Panc1 (cell line): ENCODE results near the gene ASIP. TPM values are rescaled to one million over a fixed set of nuclear protein-coding genes. Genes with fewer than 3 reads are reported as not detected.

Experiments
- ATAC-seq: fragments of 200-7000 bp; cut with Tn5 transposase; 2 replicates; pipeline ENCODE4 v1.9.1; 2020; ENCODE audit warnings: mild to moderate bottlenecking, moderate library complexity
- BruUV-seq: library from RNA; stranded (reverse); fragments of 400-500 nt; replicated peaks from 2 replicates; lab custom pipeline; 2021; lab: Mats Ljungman, UMichigan
- CTCF ChIA-PET: fragments of 300-600 bp; sonication (Branson Sonifier 250); formaldehyde crosslinking; loops from one replicate; lab custom pipeline; 2022; ENCODE audit warnings: antibody characterized with exemption; lab: Charles Lee
- POLR2A ChIA-PET: fragments of 300-600 bp; sonication (Branson Sonifier 250); formaldehyde crosslinking; loops from one replicate; lab custom pipeline; 2022; ENCODE audit warnings: antibody characterized with exemption; lab: Charles Lee
- DNase-seq: peaks from one replicate; pipeline ENCODE4 v3.0.0-alpha.2; 2010; ENCODE audit warnings: low read depth, low spot score
- H3K27ac ChIP-seq: 2 replicates; pipeline ENCODE4 v1.5.1; 2011; ENCODE audit warnings: mild to moderate bottlenecking, low read length, inconsistent platforms
- H3K27me3 ChIP-seq: fragments of 200-500 bp; sonication (Bioruptor generic); 2 replicates; pipeline ENCODE4 v1.6.0; 2014; ENCODE audit warnings: low read length, inconsistent platforms; ENCODE audit not compliant: control insufficient read depth, insufficient read depth
- H3K36me3 ChIP-seq: fragments of 200-500 bp; sonication (Bioruptor generic); 2 replicates; pipeline ENCODE4 v1.5.1; 2014; ENCODE audit warnings: inconsistent platforms, mild to moderate bottlenecking, low read length, moderate library complexity; ENCODE audit not compliant: control insufficient read depth, insufficient read depth
- H3K4me1 ChIP-seq: 2 replicates; pipeline ENCODE4 v1.5.1; 2011; ENCODE audit warnings: inconsistent platforms, mild to moderate bottlenecking, low read length, moderate library complexity; ENCODE audit not compliant: control insufficient read depth, insufficient read depth
- H3K4me3 ChIP-seq, 2 experiments: 2 replicates each; pipeline ENCODE4 v1.5.1; 2011 to 2012; ENCODE audit warnings: low read depth in 2 of 2, low read length in 2 of 2, mild to moderate bottlenecking in 2 of 2, inconsistent platforms in 1 of 2, moderate library complexity in 1 of 2
- H3K9me3 ChIP-seq: fragments of 200-500 bp; sonication (Bioruptor generic); 2 replicates; pipeline ENCODE4 v1.5.1; 2014; ENCODE audit warnings: low read depth, mild to moderate bottlenecking, inconsistent platforms, low read length, moderate library complexity; ENCODE audit not compliant: control insufficient read depth, insufficient read depth
- CTCF ChIP-seq: fragments of 450-650 bp; IDR thresholded peaks from 2 replicates; pipeline ENCODE4 v1.5.1; 2017; ENCODE audit warnings: mild to moderate bottlenecking
- POLR2AphosphoS5 ChIP-seq: IDR thresholded peaks from 2 replicates; pipeline ENCODE4 v1.6.1; 2012; ENCODE audit warnings: mild to moderate bottlenecking, low read depth, low read length, moderate library complexity
- REST ChIP-seq, 2 experiments: IDR thresholded peaks; 2 replicates each; pipeline ENCODE4 v1.6.1; 2011 to 2012; ENCODE audit warnings: low read depth in 2 of 2, control low read depth in 1 of 2, low read length in 1 of 2, mild to moderate bottlenecking in 1 of 2, moderate library complexity in 1 of 2; ENCODE audit not compliant: insufficient read depth in 1 of 2
- SIN3A ChIP-seq: IDR thresholded peaks from 2 replicates; pipeline ENCODE4 v1.6.1; 2012; ENCODE audit warnings: low read depth, mild to moderate bottlenecking, low read length, moderate library complexity, borderline replicate concordance; ENCODE audit not compliant: insufficient read depth
- TCF7L2 ChIP-seq: IDR thresholded peaks from 2 replicates; pipeline ENCODE4 v1.6.1; 2011; ENCODE audit warnings: mild to moderate bottlenecking, low read depth, low read length, inconsistent platforms
- in situ Hi-C: cut with HindIII; loops from 2 replicates; pipeline ENCODE4 v1.10.0; 2016; ENCODE audit warnings: low sequenced_read_pairs, low pct_unique_long_range_greater_than_20kb
- intact Hi-C: fragments of 100-400 bp; cut with micrococcal nuclease; formaldehyde crosslinking; loops from one replicate; pipeline ENCODE4 v1.10.0; 2022; ENCODE audit not compliant: unreplicated experiment
- total RNA-seq: library from RNA; stranded (reverse); gene quantifications from one replicate; pipeline ENCODE4 v1.2.1, GENCODE V29; 2021; ENCODE audit not compliant: unreplicated experiment

Gene ASIP
- total RNA-seq, 1 experiment from 2014 or later: not detected

- H3K4me3 ChIP-seq: no peak overlapping the region
- intact Hi-C loops: no loop called here
- H3K9me3 ChIP-seq: no peaks in the 10 kb centered on the region
- in situ Hi-C loops: no loop called here
- no peak for TF ChIP-seq TCF7L2
- no peak for TF ChIP-seq REST (IDR thresholded peaks at IDR 0.05; ENCODE audit: insufficient read depth in 1 of 2, low read depth in 2 of 2, low read length in 1 of 2)
- TF ChIP-seq CTCF: no peak
- TF ChIP-seq SIN3A: no peak
- TF ChIP-seq POLR2AphosphoS5: no peak
- peaks cover 7% of the 10 kb centered on the region for H3K4me1 ChIP-seq
- ChIA-PET POLR2A (no interaction called here), CTCF (no interaction called here)
- no peak overlapping the region for H3K27ac ChIP-seq
- no TSS peak for BruUV-seq
- H3K27me3 ChIP-seq: no peaks in the 10 kb centered on the region
- peaks cover 9% of the 10 kb centered on the region for H3K36me3 ChIP-seq
- DNase-seq (no peak), ATAC-seq (no peak)
These were observed 53.3 kb downstream of the ASIP start for GRCh38 chr20:34294563-34294962.

GRCh38 chr20:34295284-34295683 lies 54.1 kb downstream of the ASIP start:
- Histone ChIP-seq H3K9me3 (no peaks in the 10 kb centered on the region), H3K27ac (no peak overlapping the region), H3K36me3 (peaks cover 9% of the 10 kb centered on the region), H3K27me3 (no peaks in the 10 kb centered on the region), H3K4me3 (no peak overlapping the region), H3K4me1 (peaks cover 10% of the 10 kb centered on the region)
- no peak for ATAC-seq
- BruUV-seq: no TSS peak
- TF ChIP-seq CTCF (no peak), SIN3A (no peak), TCF7L2 (no peak), REST (IDR thresholded peaks at IDR 0.05; ENCODE audit: insufficient read depth in 1 of 2, low read depth in 2 of 2, low read length in 1 of 2) (no peak), POLR2AphosphoS5 (no peak)
- CTCF ChIA-PET: no interaction called here
- intact Hi-C loops (no loop called here), in situ Hi-C loops (no loop called here)
- DNase-seq: no peak
- POLR2A ChIA-PET: no interaction called here
